HCT116 (cell line): ENCODE measurements around the gene SMURF1. TPM values are rescaled to one million over a fixed set of nuclear protein-coding genes. Genes with fewer than 3 reads are reported as not detected.

ENCODE experiments used
- ATAC-seq: fragments of 200-7000 bp; cut with Tn5 transposase; 2 replicates; pipeline ENCODE4 v1.9.1; 2020; ENCODE audit warnings: mild to moderate bottlenecking, moderate library complexity
- BruUV-seq: library from RNA; stranded (reverse); fragments of 400-500 nt; replicated peaks from 2 replicates; lab custom pipeline; 2021; lab: Mats Ljungman, UMichigan
- CTCF ChIA-PET: fragments of 300-600 bp; sonication (Branson Sonifier 250); formaldehyde crosslinking; loops from one replicate; lab custom pipeline; 2021; ENCODE audit warnings: antibody characterized with exemption; lab: Charles Lee
- POLR2A ChIA-PET: fragments of 300-600, 350-600 bp; sonication (Branson Sonifier 250); formaldehyde crosslinking; loops from one replicate; lab custom pipeline; 2021; ENCODE audit warnings: antibody characterized with exemption; lab: Charles Lee
- RAD21 ChIA-PET, 2 experiments: fragments of 300-600 bp; sonication (Branson Sonifier 250); formaldehyde crosslinking; loops; one replicate each; lab custom pipeline; 2023; ENCODE audit warnings: low total read pairs in 2 of 2; ENCODE audit not compliant: uncharacterized antibody in 2 of 2, unreplicated experiment in 2 of 2, low non-redundant PET in 1 of 2; lab: Charles Lee
- DNase-seq: peaks from one replicate; pipeline ENCODE4 v3.0.0-alpha.2; 2010; ENCODE audit warnings: low read depth, low spot score
- H2AFZ ChIP-seq: fragments of 200-600 bp; shearing (Covaris generic), sonication (generic); 2 replicates; pipeline ENCODE4 v1.6.1; 2017; ENCODE audit warnings: low read depth, mixed run types, mixed read lengths, antibody characterized with exemption, low read length; ENCODE audit not compliant: poor library complexity, severe bottlenecking
- H3K27ac ChIP-seq: 2 replicates; pipeline ENCODE4 v1.5.1; 2012; ENCODE audit warnings: low read depth, low read length
- H3K27me3 ChIP-seq: fragments of 200-600 bp; sonication (generic); 2 replicates; pipeline ENCODE4 v1.6.1; 2016; ENCODE audit warnings: mixed run types, low read length, mixed read lengths; ENCODE audit not compliant: insufficient read depth
- H3K36me3 ChIP-seq, 2 experiments: fragments of 200-500 bp in 1 of 2; fragments of 200-600 bp in 1 of 2; sonication (Bioruptor generic) in 1 of 2; sonication (generic) in 1 of 2; 2 replicates each; pipeline versions ENCODE4 v1.5.1 to v1.6.1; 2014 to 2016; ENCODE audit warnings: low read length in 2 of 2, inconsistent platforms in 1 of 2, mixed read lengths in 1 of 2, mixed run types in 1 of 2; ENCODE audit not compliant: insufficient read depth in 2 of 2, control insufficient read depth in 1 of 2
- H3K4me1 ChIP-seq, 2 experiments: fragments of 200-600 bp in 1 of 2; sonication (generic) in 1 of 2; 2 replicates each; pipeline versions ENCODE4 v1.5.1 to v1.6.1; 2012 to 2017; ENCODE audit warnings: low read length in 2 of 2, inconsistent platforms in 1 of 2, mild to moderate bottlenecking in 1 of 2, mixed read lengths in 1 of 2, mixed run types in 1 of 2, moderate library complexity in 1 of 2; ENCODE audit not compliant: insufficient read depth in 2 of 2, control insufficient read depth in 1 of 2
- H3K4me2 ChIP-seq: fragments of 200-600 bp; sonication (generic); 2 replicates; pipeline ENCODE4 v1.6.1; 2017; ENCODE audit warnings: mixed run types, low read length, mixed read lengths
- H3K4me3 ChIP-seq, 2 experiments: fragments of 200-600 bp in 1 of 2; sonication (generic) in 1 of 2; replicated peaks in 1 of 2; 2 replicates each; pipeline ENCODE4 v1.5.1; 2011 to 2016; ENCODE audit warnings: low read length in 2 of 2, control low read depth in 1 of 2, low read depth in 1 of 2, mild to moderate bottlenecking in 1 of 2, mixed read lengths in 1 of 2, mixed run types in 1 of 2
- H3K79me2 ChIP-seq: fragments of 200-600 bp; sonication (generic); 2 replicates; pipeline ENCODE4 v1.6.1; 2017; ENCODE audit warnings: mild to moderate bottlenecking, mixed run types, low read length, moderate library complexity, mixed read lengths; ENCODE audit not compliant: insufficient read depth
- H3K9ac ChIP-seq: fragments of 200-600 bp; sonication (generic); 2 replicates; pipeline ENCODE4 v1.6.1; 2016; ENCODE audit warnings: low read length, mixed read lengths
- H3K9me2 ChIP-seq: fragments of 200-600 bp; sonication (generic), shearing (Covaris generic); 2 replicates; pipeline ENCODE4 v1.6.1; 2017; ENCODE audit warnings: mixed run types, mild to moderate bottlenecking, moderate library complexity; ENCODE audit not compliant: insufficient read depth
- H3K9me3 ChIP-seq, 2 experiments: fragments of 200-500 bp in 1 of 2; fragments of 200-600 bp in 1 of 2; sonication (Bioruptor generic) in 1 of 2; sonication (generic) in 1 of 2; 2 replicates each; pipeline ENCODE4 v1.6.1; 2014 to 2017; ENCODE audit warnings: low read length in 2 of 2, mixed read lengths in 2 of 2, inconsistent platforms in 1 of 2, low read depth in 1 of 2, mild to moderate bottlenecking in 1 of 2, mixed run types in 1 of 2, moderate library complexity in 1 of 2; ENCODE audit not compliant: control insufficient read depth in 1 of 2, insufficient read depth in 1 of 2
- H4K20me1 ChIP-seq: fragments of 200-600 bp; sonication (generic), shearing (Covaris generic); 2 replicates; pipeline ENCODE4 v1.6.1; 2017; ENCODE audit warnings: mixed run types, mild to moderate bottlenecking, moderate library complexity; ENCODE audit not compliant: insufficient read depth
- ATF3 ChIP-seq: IDR thresholded peaks from 2 replicates; pipeline ENCODE4 v1.6.1; 2012
- CEBPB ChIP-seq: IDR thresholded peaks from 2 replicates; pipeline ENCODE4 v1.6.1; 2012; ENCODE audit warnings: low read depth
- CTCF ChIP-seq, 3 experiments: fragments of 200-600 bp in 1 of 3; sonication (generic) in 1 of 3; IDR thresholded peaks in 2 of 3; conservative IDR thresholded peaks in 1 of 3; 2 replicates each; pipeline ENCODE4 v1.5.1; 2012 to 2017; ENCODE audit warnings: low read depth in 2 of 3, low read length in 2 of 3, antibody characterized with exemption in 1 of 3, borderline replicate concordance in 1 of 3, control low read depth in 1 of 3, mild to moderate bottlenecking in 1 of 3, mixed read lengths in 1 of 3, mixed run types in 1 of 3, moderate library complexity in 1 of 3; ENCODE audit not compliant: insufficient read depth in 1 of 3
- ELF1 ChIP-seq: IDR thresholded peaks from 2 replicates; pipeline ENCODE4 v1.6.1; 2012; ENCODE audit warnings: low read depth, borderline replicate concordance
- EZH2 ChIP-seq: fragments of 200-600 bp; sonication (generic); IDR thresholded peaks from 2 replicates; pipeline ENCODE4 v1.6.1; 2017; ENCODE audit warnings: antibody characterized with exemption, mixed run types
- EZH2phosphoT487 ChIP-seq: fragments of 200-600 bp; IDR thresholded peaks from 2 replicates; pipeline ENCODE4 v1.6.1; 2018; ENCODE audit warnings: antibody characterized with exemption, borderline replicate concordance
- JUND ChIP-seq: IDR thresholded peaks from 2 replicates; pipeline ENCODE4 v1.6.1; 2012
- MAX ChIP-seq: IDR thresholded peaks from 2 replicates; pipeline ENCODE4 v1.6.1; 2012
- POLR2AphosphoS5 ChIP-seq: IDR thresholded peaks from 2 replicates; pipeline ENCODE4 v1.6.1; 2011; ENCODE audit warnings: mild to moderate bottlenecking, low read depth, low read length, moderate library complexity
- RAD21 ChIP-seq: IDR thresholded peaks from 2 replicates; pipeline ENCODE4 v1.6.1; 2012; ENCODE audit warnings: low read depth, mild to moderate bottlenecking
- REST ChIP-seq: IDR thresholded peaks from 2 replicates; pipeline ENCODE4 v1.6.1; 2012; ENCODE audit warnings: low read depth
- SP1 ChIP-seq: IDR thresholded peaks from 2 replicates; pipeline ENCODE4 v1.6.1; 2012; ENCODE audit warnings: low read depth
- SRF ChIP-seq: IDR thresholded peaks from 2 replicates; pipeline ENCODE4 v1.6.1; 2012; ENCODE audit warnings: low read depth
- YY1 ChIP-seq: IDR thresholded peaks from 2 replicates; pipeline ENCODE4 v1.6.1; 2011; ENCODE audit warnings: low read length, low read depth, moderate library complexity, mild to moderate bottlenecking; ENCODE audit not compliant: insufficient replicate concordance; ENCODE audit errors: extremely low read depth
- intact Hi-C: fragments of 100-400 bp; cut with micrococcal nuclease; formaldehyde crosslinking; loops from 2 replicates; pipeline ENCODE4 v1.10.0; 2022
- total RNA-seq: library from RNA; stranded (reverse); gene quantifications from one replicate; pipeline ENCODE4 v1.2.1, GENCODE V29; 2021; ENCODE audit not compliant: unreplicated experiment

SMURF1 gene
- total RNA-seq, 1 experiment from 2014 or later = 24.6 TPM

GRCh38 chr7:99027841-99028240 lies 116.1 kb downstream of the SMURF1 start:
- H2AFZ ChIP-seq = no peak overlapping the region
- H3K4me1 ChIP-seq = no peaks in the 10 kb centered on the region
- H3K27ac ChIP-seq = no peak overlapping the region
- no peaks in the 10 kb centered on the region for H4K20me1 ChIP-seq
- H3K79me2 ChIP-seq = no peaks in the 10 kb centered on the region
- H3K9me3 ChIP-seq = no peaks in the 10 kb centered on the region
- H3K4me3 ChIP-seq = no peak overlapping the region
- no peaks in the 10 kb centered on the region for H3K9me2 ChIP-seq
- H3K36me3 ChIP-seq = peaks cover 13 to 17% of the 10 kb centered on the region in 2 experiments; a peak in 2 of 4 replicates
- DNase-seq (no peak), ATAC-seq (no peak)
- no peak overlapping the region for H3K4me2 ChIP-seq
- no peak overlapping the region for H3K9ac ChIP-seq
- no TSS peak for BruUV-seq
- H3K27me3 ChIP-seq = no peaks in the 10 kb centered on the region
- ChIA-PET RAD21 (no interaction called here), CTCF (no interaction called here), POLR2A (no interaction called here)
- intact Hi-C loops = no loop called here
- TF ChIP-seq CTCF (IDR thresholded peaks at IDR 0.05 in 2 of 3, conservative IDR thresholded peaks at IDR 0.05 in 1 of 3; ENCODE audit: borderline replicate concordance in 1 of 3, insufficient read depth in 1 of 3, low read depth in 2 of 3, low read length in 2 of 3) (no peak), SRF (no peak), ATF3 (no peak), YY1 (no peak), POLR2AphosphoS5 (no peak), CEBPB (no peak), SP1 (no peak), EZH2phosphoT487 (no peak), MAX (no peak), JUND (no peak), ELF1 (no peak), RAD21 (no peak), EZH2 (no peak), REST (no peak)
